NOMO-1 (cell line): Measurements from ENCODE around the gene RRAS.
"Not testable (repeated sequence)": the region's sequence is repeated elsewhere in the genome, so short reads cannot be mapped to it uniquely, and the experiment has no call there.

Experiments used
- DNase-seq, 2 experiments: peaks; one replicate each; lab custom pipeline; 2025; ENCODE audit not compliant: unreplicated experiment in 2 of 2; lab: John Stamatoyannopoulos, UW

The RRAS gene

GRCh38 chr19:49633273-49633672 lies 6.7 kb downstream of the RRAS start:
- not testable (repeated sequence) for DNase-seq

- DNase-seq = no peak
These were observed 7.4 kb downstream of the RRAS start for GRCh38 chr19:49632576-49632975.

GRCh38 chr19:49631610-49632192 lies 8.2 kb downstream of the RRAS start:
- DNase-seq = no peak

- DNase-seq = no peak
These were observed 8.8 kb downstream of the RRAS start for GRCh38 chr19:49631014-49631588.

- no peak for DNase-seq
These were observed 10.3 kb downstream of the RRAS start for GRCh38 chr19:49629659-49630058.

DNA sequence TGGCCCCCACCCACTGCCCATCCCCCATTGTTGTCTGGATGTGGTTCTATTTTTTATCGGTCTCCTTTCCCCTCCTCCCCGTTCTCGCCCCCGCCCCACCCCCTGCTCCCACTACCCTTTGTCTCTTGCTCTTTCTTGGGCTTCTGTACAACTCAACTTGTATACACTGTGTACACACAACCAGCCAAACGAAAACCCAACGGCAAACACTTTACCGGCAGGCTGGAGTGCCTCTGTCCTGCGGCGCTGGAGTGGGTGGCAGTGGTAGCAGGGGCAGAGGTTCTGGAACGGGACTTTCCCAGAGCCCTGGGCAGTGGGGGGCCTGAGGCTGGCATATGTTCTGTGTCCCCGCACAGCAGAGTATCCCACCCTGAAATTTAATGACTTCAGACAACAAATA lies 13.7 kb downstream of the RRAS start:
- DNase-seq = no peak

DNA sequence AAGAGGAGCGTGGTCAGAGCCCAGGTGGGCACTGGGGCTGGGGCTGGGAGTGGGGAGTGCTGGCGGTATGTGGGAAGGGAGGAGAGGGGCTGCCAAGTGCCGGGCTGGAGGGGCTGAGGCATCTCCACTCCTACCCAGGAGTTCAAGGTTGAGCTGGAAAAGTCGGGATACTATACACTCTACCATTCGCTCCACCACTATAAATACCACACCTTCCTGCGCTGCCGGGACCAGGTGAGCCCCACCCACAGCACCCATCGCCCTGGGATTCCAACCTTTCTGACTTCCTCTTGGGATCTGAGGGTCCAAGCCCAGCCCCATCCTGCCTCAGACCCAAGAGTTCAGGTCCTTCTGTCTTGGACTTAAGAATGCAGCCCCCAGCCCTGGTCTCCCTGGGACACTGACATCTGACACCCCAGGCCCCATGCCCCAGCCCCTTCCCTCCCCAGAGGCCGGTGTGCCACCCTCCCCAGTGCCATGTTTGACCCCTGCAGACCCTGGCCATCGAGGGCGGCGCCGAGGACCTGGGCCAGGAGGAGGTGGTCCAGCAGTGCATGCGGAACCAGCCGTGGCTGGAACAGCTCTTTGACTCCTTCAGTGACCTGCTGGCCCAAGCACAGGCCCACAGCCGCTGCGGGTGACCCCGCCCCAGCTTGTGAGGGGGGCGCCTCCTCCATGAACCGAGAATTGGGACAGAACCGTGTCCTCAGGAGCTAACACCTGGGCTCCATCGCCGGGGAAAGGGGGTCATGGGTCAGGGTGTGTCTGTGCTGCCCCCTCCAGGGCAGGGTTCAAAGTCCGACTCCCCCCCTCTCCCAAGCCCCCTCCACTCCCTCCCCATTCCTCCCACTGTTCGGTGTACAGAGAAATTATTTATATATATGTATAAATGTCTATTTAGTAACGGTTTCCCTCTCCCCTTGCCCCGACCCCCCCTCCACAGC lies 14.7 kb downstream of the RRAS start:
- no peak for DNase-seq

GRCh38 chr19:49617860-49618259 lies 22.1 kb downstream of the RRAS start:
- DNase-seq = not testable (repeated sequence)

DNA sequence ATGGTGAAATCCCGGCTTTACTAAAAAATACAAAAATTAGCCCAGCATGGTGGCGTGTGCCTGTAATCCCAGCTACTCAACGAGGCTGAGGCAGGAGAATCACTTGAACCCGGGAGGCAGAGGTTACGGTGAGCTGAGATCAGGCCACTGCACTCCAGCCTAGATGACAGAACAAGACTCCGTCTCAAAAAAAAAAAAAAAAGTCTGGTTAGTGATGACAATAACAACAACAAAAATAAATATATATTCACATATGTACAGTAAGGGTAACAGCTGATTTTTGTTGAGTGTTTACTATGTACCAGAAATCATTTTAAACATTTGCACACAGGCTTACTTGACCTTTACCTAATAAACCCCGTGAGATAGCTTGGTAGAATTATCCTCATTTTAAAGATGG lies 23.0 kb downstream of the RRAS start:
- no peak for DNase-seq

DNA sequence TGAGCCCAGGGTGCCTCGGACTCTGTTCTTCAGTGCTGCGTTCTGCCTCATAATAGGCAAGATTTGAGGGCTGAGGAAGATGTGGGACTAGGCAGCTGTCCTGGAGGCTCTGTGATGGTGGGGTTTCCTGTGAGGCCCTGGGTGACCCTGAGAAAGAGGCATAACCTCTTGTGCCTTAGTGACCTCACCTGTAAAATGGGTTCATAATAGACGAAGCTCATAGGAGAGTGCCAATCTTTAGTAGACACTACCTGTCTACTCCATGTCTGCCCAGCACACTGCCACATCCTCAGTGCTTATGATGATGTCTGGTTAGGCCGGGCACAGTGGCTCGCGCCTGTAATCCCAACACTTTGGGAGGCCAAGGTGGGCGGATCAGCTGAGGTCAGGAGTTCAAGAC lies 23.4 kb downstream of the RRAS start:
- DNase-seq = no peak

- DNase-seq = no peak
These were observed 24.1 kb downstream of the RRAS start for GRCh38 chr19:49615861-49616260.

- DNase-seq = peak in 1 of 2 experiments; percentile 4
These were observed 25.7 kb downstream of the RRAS start for GRCh38 chr19:49614096-49614833.

DNA sequence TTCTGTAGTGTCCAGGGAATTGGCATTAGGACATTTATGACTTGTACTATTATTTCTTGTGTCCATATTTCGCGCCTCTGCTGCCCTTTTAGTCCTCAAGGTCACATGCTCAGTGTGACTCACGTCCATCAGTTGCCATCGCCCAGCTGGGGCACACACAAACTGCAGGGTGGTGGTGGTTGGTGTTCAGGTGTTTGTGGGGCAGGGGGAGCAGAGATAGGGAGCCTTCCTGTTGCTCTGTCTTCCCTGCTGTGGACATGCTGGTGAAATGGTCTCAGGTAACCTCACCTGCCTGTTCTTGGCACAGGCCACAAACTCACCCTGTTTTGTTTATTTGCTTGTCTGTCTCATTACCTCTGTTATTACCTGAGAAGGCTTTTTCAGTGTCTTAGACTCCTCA lies 26.6 kb downstream of the RRAS start:
- DNase-seq = no peak

DNA sequence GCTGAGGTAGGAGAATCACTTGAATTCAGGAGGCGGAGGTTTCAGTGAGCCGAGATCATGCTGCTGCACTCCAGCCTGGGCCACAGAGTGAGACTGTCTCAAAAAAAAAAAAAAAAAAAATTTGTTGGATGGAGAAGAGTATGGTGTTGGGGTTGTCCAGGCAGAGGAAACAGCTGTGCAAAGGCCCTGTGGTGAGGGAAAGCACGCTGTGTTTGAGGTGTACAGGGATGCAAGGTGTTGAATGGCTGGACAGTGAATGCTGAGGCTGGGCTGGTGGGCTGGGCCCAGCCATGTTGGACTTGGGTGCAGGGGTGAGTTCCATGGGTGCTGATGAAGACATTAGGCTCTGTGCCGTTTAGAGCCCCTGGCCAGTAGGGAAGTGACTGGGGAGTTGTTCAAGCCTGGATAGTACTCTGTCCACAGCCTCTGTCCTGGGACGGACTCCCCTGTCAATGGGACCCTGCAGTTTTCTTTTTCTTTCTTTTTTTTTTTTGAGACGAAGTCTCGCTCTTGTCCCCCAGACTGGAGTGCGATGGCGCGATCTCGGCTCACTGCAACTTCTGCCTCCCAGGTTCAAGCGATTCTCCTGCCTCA lies 30.3 kb downstream of the RRAS start:
- DNase-seq = no peak

- DNase-seq = no peak
These were observed 34.3 kb downstream of the RRAS start for GRCh38 chr19:49605605-49606004.

DNA sequence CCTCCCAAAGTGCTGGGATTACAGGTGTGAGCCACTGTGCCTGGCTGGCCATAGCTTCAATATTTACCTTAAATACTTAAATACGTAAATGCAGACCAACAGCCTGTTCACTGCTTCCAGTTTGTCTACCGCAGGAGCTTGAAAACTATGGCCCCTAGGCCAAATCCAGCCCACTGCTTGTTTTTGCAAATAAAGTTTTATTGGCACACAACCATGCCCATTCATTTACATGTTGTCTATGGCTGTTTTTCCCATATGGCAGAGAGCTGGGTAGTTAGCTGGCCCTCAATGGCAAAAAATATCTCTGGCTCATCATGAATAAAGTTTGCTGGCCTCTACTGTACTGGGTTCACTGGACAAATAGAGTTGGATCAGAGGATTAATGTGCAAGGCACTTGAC lies 37.1 kb downstream of the RRAS start:
- DNase-seq = no peak

DNA sequence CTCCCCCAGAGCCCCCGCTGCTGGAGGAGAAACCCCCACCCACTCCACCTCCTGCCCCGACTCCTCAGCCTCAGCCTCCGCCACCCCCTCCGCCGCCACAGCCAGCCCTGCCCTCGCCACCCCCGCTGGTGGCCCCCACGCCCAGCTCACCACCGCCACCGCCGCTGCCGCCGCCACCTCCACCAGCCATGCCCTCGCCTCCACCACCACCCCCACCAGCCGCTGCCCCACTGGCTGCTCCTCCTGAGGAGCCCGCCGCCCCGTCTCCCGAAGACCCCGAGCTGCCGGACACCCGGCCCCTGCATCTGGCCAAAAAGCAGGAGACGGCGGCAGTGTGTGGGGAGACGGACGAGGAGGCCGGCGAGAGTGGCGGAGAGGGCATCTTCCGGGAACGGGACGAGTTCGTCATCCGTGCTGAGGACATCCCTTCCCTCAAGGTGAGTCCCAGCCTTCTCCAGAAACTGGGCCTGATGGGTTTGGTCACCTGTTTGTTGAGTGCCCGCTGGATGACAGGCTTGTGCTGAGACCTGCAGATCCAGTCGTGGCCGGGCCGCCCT lies 38.4 kb downstream of the RRAS start:
- no peak for DNase-seq

- no peak for DNase-seq
These were observed 40.3 kb downstream of the RRAS start for GRCh38 chr19:49599378-49600295.

- no peak for DNase-seq
These were observed 42.3 kb downstream of the RRAS start for GRCh38 chr19:49597703-49597974.
